Measurements from ENCODE around the gene TTC21A. TPM values are rescaled to one million over a fixed set of nuclear protein-coding genes. Genes with fewer than 3 reads are reported as not detected.

TTC21A gene
- total and polyA plus RNA-seq, 10 of the 15 experiments (the other 5 are each of a cell fraction or from before 2014, with no cell fraction given), result 0.62 to 3.2 (median 1.2) TPM

DNA sequence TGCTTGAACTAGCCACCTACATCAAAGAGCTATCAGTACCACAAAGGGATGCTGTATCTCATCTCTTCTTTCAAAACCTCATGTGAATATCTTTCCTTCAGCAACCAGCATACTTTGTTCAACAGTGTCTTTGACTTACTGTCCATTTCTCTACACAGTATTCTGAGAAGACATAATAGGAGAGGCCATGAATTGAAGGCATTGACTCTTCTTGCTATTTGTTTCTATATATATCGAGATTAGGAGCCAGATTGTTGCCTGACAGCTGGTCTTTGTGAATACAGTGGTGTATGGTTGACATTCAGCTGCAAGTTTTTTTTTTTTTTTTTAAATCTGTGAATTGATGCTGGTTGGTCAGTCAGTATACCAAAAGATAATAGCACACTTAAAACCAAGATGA, 58.0 kb downstream of the TTC21A start:
- intact Hi-C loops (cut with micrococcal nuclease; ENCODE audit: unreplicated experiment), result no loop called here
- Histone ChIP-seq H3K4me1 (ENCODE audit: control insufficient read depth, insufficient read depth, low read length) (no peaks in the 10 kb centered on the region), H4K20me1 (ENCODE audit: control insufficient read depth, insufficient read depth) (no peaks in the 10 kb centered on the region), H3K9ac (ENCODE audit: control insufficient read depth, insufficient read depth, low read length) (no peak overlapping the region), H3K4me2 (ENCODE audit: control insufficient read depth, insufficient read depth) (no peak overlapping the region), H3K9me3 (replicated peaks; ENCODE audit: control insufficient read depth, insufficient read depth, low read length) (no peaks in the 10 kb centered on the region), H3K4me3 (no peak overlapping the region), H3K79me2 (ENCODE audit: control insufficient read depth, insufficient read depth, low read length) (no peaks in the 10 kb centered on the region), H3K27ac (ENCODE audit: control insufficient read depth, insufficient read depth) (no peak overlapping the region), H2AFZ (ENCODE audit: control insufficient read depth, low read depth, low read length) (no peak overlapping the region), H3K36me3 (ENCODE audit: control insufficient read depth in 2 of 2, insufficient read depth in 2 of 2, low read length in 1 of 2) (no peaks in the 10 kb centered on the region), H3K27me3 (replicated peaks in 1 of 2; ENCODE audit: control insufficient read depth in 2 of 2, insufficient read depth in 2 of 2, low read length in 1 of 2) (no peaks in the 10 kb centered on the region; a peak in 1 of 4 replicates)
- SMC1A ChIA-PET (ENCODE audit: uncharacterized antibody, unreplicated experiment), result no interaction called here
- no peak for FAIRE-seq
- 5% methylated on average over 1 of the region's 1 CpG for WGBS (ENCODE audit: insufficient coverage, insufficient replicate concordance, low lambda C conversion rate, missing lambda C conversion rate)
- CTCF ChIA-PET, result interaction anchor here (0.6 to 6.1 kb wide), 5 partner anchors 10 to 649 kb away, joined by 3 to 28 read pairs (median 4); partner anchors contain the start of gene XIRP1
- no peak for DNase-seq (ENCODE audit: low read depth, low spot score)
- RAD21 ChIA-PET (ENCODE audit: unreplicated experiment), result interaction anchor here (0.6 kb wide), 1 partner anchor 13 kb away, joined by 3 read pairs; no protein-coding TSS in a partner anchor
- POLR2A ChIA-PET, result interaction anchor here (0.6 kb wide), 1 partner anchor 26 kb away, joined by 3 read pairs; no protein-coding TSS in a partner anchor
- TF ChIP-seq ESRRA (IDR thresholded peaks at IDR 0.05; ENCODE audit: low read length), result no peak
- TF ChIP-seq, protein P1, sequence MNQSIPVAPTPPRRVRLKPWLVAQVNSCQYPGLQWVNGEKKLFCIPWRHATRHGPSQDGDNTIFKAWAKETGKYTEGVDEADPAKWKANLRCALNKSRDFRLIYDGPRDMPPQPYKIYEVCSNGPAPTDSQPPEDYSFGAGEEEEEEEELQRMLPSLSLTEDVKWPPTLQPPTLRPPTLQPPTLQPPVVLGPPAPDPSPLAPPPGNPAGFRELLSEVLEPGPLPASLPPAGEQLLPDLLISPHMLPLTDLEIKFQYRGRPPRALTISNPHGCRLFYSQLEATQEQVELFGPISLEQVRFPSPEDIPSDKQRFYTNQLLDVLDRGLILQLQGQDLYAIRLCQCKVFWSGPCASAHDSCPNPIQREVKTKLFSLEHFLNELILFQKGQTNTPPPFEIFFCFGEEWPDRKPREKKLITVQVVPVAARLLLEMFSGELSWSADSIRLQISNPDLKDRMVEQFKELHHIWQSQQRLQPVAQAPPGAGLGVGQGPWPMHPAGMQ (IDR thresholded peaks at IDR 0.05; ENCODE audit: borderline replicate concordance), result no peak
- TF ChIP-seq, protein P2, sequence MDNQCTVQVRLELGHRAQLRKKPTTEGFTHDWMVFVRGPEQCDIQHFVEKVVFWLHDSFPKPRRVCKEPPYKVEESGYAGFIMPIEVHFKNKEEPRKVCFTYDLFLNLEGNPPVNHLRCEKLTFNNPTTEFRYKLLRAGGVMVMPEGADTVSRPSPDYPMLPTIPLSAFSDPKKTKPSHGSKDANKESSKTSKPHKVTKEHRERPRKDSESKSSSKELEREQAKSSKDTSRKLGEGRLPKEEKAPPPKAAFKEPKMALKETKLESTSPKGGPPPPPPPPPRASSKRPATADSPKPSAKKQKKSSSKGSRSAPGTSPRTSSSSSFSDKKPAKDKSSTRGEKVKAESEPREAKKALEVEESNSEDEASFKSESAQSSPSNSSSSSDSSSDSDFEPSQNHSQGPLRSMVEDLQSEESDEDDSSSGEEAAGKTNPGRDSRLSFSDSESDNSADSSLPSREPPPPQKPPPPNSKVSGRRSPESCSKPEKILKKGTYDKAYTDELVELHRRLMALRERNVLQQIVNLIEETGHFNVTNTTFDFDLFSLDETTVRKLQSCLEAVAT (IDR thresholded peaks at IDR 0.05), result no peak
- no peak for TF ChIP-seq USF2 (IDR thresholded peaks at IDR 0.05; ENCODE audit: borderline replicate concordance, low read depth, low read length)
- no peak for TF ChIP-seq RCOR1 (conservative IDR thresholded peaks at IDR 0.05; ENCODE audit: low read depth, low read length)
- in situ Hi-C loops (cut with MboI), result no loop called here
- BruUV-seq (replicated peaks), result no TSS peak
- ATAC-seq, result no peak
